Measurements from ENCODE around the gene EOMES.

- TF ChIP-seq CTCF (conservative IDR thresholded peaks at IDR 0.05 in 1 of 2, IDR thresholded peaks at IDR 0.05 in 1 of 2; ENCODE audit: low read depth in 1 of 2, low read length in 2 of 2) (no peak), EZH2 (IDR thresholded peaks at IDR 0.05; ENCODE audit: low read length, missing control alignments) (no peak)
These were observed 2.5 kb upstream of the EOMES start for GRCh38 chr3:27724459-27725197.

Measured in fibroblast of lung (primary cell).